ENCODE results near the gene BAZ2B. TPM values are rescaled to one million over a fixed set of nuclear protein-coding genes. Genes with fewer than 3 reads are reported as not detected.
A peak's percentile ranks its signal among the peaks of the same experiment; 100 is the strongest.

The BAZ2B gene
- total RNA-seq, 1 experiment from 2014 or later: 33.0 TPM

- POLR2A ChIA-PET: interaction anchor here (0.5 to 5.9 kb wide), 18 partner anchors 9 to 1601 kb away, joined by 3 to 73 read pairs (median 4); partner anchors contain the start of gene MARCHF7
- peak overlapping the region; percentile 99 for H3K27ac Mint-ChIP-seq
Measured at GRCh38 chr2:159614534-159615366, 1.6 kb downstream of the BAZ2B start.

GRCh38 chr2:159613651-159614285 is 2.6 kb downstream of the BAZ2B start:
- Mint-ChIP-seq H3K9me3 (no peaks in the 10 kb centered on the region), H3K27ac (peak overlapping the region; percentile 99), H3K4me3 (peak overlapping the region; percentile 90), H3K27me3 (ENCODE audit: low read depth) (no peaks in the 10 kb centered on the region), H3K4me1 (peaks cover 53% of the 10 kb centered on the region), H3K36me3 (no peaks in the 10 kb centered on the region)
- DNase-seq (ENCODE audit: low spot score) (no peak), ATAC-seq (no peak)
- ChIA-PET POLR2A (interaction anchor here (5.9 kb wide), 1 partner anchor 99 kb away, joined by 73 read pairs; the partner anchor contains the start of gene MARCHF7), CTCF (interaction anchor here (1.7 kb wide), 1 partner anchor 98 kb away, joined by 8 read pairs; no protein-coding TSS in a partner anchor)
- no peak for TF ChIP-seq ARID4B (CRISPR knock-in tag; IDR thresholded peaks at IDR 0.05; ENCODE audit: borderline replicate concordance)
- TF ChIP-seq USF2 (CRISPR knock-in tag; IDR thresholded peaks at IDR 0.05): peak; percentile 50; the same call in 1 of the 2 replicates
- no peak for TF ChIP-seq USF1 (CRISPR knock-in tag; IDR thresholded peaks at IDR 0.05)
- no peak for TF ChIP-seq ZNF425 (CRISPR knock-in tag; conservative IDR thresholded peaks at IDR 0.05)

More at GRCh38 chr2:159614534-159615366, 1.6 kb downstream of the BAZ2B start:
- H3K36me3 Mint-ChIP-seq: no peaks in the 10 kb centered on the region
- ATAC-seq (no peak), DNase-seq (ENCODE audit: low spot score) (no peak)
- no peaks in the 10 kb centered on the region for H3K9me3 Mint-ChIP-seq
- peaks cover 46% of the 10 kb centered on the region for H3K4me1 Mint-ChIP-seq
- H3K4me3 Mint-ChIP-seq: peak overlapping the region; percentile 90
- H3K27me3 Mint-ChIP-seq (ENCODE audit: low read depth): no peaks in the 10 kb centered on the region
- CTCF ChIA-PET: interaction anchor here (0.6 to 1.7 kb wide), 3 partner anchors 97 to 127 kb away, joined by 3 to 8 read pairs (median 3); no protein-coding TSS in a partner anchor
- TF ChIP-seq HMGXB4 (CRISPR knock-in tag; IDR thresholded peaks at IDR 0.05) (no peak), USF1 (CRISPR knock-in tag; IDR thresholded peaks at IDR 0.05) (no peak), ZNF263 (CRISPR knock-in tag; IDR thresholded peaks at IDR 0.05; ENCODE audit: low read depth) (no peak)

All from WTC11 (cell line).